Activated T-cell treated with anti-CD3 and anti-CD28 coated beads, Interleukin-2, amount 50 U/mL, for 72 hours (primary cell): ENCODE data around the gene UACA. TPM values are rescaled to one million over a fixed set of nuclear protein-coding genes. Genes with fewer than 3 reads are reported as not detected.
"Not testable (repeated sequence)": the region's sequence is repeated elsewhere in the genome, so short reads cannot be mapped to it uniquely, and the experiment has no call there.

ENCODE experiments used
- ATAC-seq, 2 donors: fragments of 150-1000 bp; cut with Tn5 transposase; replicated peaks in 1 of 2; 2 replicates each; pipeline ENCODE4 v1.10.0; 2021; ENCODE audit warnings: moderate library complexity in 2 of 2, mild to moderate bottlenecking in 1 of 2
- DNase-seq, 2 donors: peaks; one replicate each; pipeline ENCODE4 v3.0.0; 2021 to 2022; ENCODE audit warnings: mixed read lengths in 1 of 2
- H3K27ac Mint-ChIP-seq: one replicate; pipeline ENCODE4 v1.8.0; 2022; ENCODE audit warnings: mild to moderate bottlenecking, moderate library complexity, mixed read lengths
- H3K27me3 Mint-ChIP-seq: one replicate; pipeline ENCODE4 v1.8.0; 2022; ENCODE audit warnings: low read depth, mixed read lengths
- H3K36me3 Mint-ChIP-seq, 2 donors: one replicate each; pipeline ENCODE4 v1.8.0; 2022; ENCODE audit warnings: mixed read lengths in 2 of 2, mild to moderate bottlenecking in 1 of 2; ENCODE audit not compliant: insufficient read depth in 2 of 2
- H3K4me1 Mint-ChIP-seq: one replicate; pipeline ENCODE4 v1.8.0; 2022; ENCODE audit warnings: low read depth, mixed read lengths
- H3K4me3 Mint-ChIP-seq, 2 donors: one replicate each; pipeline ENCODE4 v1.8.0; 2022; ENCODE audit warnings: mild to moderate bottlenecking in 2 of 2, mixed read lengths in 2 of 2, moderate library complexity in 2 of 2
- H3K9me3 Mint-ChIP-seq, 2 donors: one replicate each; pipeline ENCODE4 v1.8.0; 2022; ENCODE audit warnings: mixed read lengths in 2 of 2
- total RNA-seq, 2 donors: library from RNA; stranded (reverse); gene quantifications; one replicate each; pipeline ENCODE4 v1.2.3, GENCODE V29; 2022

Gene UACA, protein sequence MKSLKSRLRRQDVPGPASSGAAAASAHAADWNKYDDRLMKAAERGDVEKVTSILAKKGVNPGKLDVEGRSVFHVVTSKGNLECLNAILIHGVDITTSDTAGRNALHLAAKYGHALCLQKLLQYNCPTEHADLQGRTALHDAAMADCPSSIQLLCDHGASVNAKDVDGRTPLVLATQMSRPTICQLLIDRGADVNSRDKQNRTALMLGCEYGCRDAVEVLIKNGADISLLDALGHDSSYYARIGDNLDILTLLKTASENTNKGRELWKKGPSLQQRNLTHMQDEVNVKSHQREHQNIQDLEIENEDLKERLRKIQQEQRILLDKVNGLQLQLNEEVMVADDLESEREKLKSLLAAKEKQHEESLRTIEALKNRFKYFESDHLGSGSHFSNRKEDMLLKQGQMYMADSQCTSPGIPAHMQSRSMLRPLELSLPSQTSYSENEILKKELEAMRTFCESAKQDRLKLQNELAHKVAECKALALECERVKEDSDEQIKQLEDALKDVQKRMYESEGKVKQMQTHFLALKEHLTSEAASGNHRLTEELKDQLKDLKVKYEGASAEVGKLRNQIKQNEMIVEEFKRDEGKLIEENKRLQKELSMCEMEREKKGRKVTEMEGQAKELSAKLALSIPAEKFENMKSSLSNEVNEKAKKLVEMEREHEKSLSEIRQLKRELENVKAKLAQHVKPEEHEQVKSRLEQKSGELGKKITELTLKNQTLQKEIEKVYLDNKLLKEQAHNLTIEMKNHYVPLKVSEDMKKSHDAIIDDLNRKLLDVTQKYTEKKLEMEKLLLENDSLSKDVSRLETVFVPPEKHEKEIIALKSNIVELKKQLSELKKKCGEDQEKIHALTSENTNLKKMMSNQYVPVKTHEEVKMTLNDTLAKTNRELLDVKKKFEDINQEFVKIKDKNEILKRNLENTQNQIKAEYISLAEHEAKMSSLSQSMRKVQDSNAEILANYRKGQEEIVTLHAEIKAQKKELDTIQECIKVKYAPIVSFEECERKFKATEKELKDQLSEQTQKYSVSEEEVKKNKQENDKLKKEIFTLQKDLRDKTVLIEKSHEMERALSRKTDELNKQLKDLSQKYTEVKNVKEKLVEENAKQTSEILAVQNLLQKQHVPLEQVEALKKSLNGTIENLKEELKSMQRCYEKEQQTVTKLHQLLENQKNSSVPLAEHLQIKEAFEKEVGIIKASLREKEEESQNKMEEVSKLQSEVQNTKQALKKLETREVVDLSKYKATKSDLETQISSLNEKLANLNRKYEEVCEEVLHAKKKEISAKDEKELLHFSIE (N-terminal part only)
- 1 to 10 TPM; 1.9 to 2.0 TPM for total RNA-seq

DNA sequence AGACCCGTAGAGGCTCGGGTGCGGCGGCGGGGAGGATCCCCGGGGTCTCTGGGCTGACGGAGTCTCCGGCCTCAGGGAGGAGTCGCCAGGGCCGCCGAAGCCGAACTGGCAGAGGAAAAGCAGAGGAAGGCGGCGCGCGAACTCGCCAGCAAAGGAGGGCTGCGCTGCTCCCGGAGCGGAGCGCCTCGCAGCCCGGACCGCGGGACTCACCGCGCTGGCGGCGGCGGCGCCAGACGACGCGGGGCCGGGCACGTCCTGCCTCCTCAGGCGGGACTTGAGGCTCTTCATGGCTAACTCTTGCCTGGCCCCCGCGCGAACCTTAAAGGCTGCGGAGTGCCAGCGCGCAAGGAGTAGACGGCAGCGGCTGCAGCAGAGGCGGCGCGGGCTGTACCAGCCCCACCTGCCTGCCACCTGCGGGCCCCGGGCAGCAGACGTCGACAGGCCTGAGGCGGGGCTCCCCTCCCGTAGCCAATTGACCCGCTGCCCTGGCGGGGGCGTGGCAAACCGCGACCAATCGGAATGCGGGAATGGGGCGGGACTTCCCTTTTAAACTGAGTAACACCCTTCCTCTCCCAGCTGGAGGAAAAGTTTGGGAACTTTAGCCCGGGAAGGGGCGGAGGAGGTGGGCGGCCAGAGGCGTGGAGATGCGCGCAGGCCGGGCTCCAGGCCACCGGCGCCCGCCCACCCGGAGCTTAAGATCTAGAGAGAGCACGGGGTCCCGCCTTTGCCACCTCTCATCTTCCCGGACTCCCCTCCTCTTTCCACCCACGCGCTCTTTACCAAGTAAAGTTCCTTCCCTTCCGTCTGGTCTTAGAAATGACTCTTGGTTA, at the start of gene UACA:
TSS of gene UACA (minus strand) at position 439 of the 830 bp plus-strand sequence. CDS start at position 288, 151 bp downstream.
- peak; percentile 85 to 87 for DNase-seq
- H3K27ac Mint-ChIP-seq, result no peak within 1 kb of the TSS
- H3K27me3 Mint-ChIP-seq, result peaks cover 55% of the 10 kb centered on the region
- peaks cover 0 to 2% of the 10 kb centered on the region in 2 donors for H3K36me3 Mint-ChIP-seq
- H3K4me1 Mint-ChIP-seq, result peaks cover 21% of the 10 kb centered on the region
- no peaks in the 10 kb centered on the region for H3K9me3 Mint-ChIP-seq
- H3K4me3 Mint-ChIP-seq, result peak within 1 kb of the TSS; percentile 94
- ATAC-seq, result peak; percentile 99 to 100

DNA sequence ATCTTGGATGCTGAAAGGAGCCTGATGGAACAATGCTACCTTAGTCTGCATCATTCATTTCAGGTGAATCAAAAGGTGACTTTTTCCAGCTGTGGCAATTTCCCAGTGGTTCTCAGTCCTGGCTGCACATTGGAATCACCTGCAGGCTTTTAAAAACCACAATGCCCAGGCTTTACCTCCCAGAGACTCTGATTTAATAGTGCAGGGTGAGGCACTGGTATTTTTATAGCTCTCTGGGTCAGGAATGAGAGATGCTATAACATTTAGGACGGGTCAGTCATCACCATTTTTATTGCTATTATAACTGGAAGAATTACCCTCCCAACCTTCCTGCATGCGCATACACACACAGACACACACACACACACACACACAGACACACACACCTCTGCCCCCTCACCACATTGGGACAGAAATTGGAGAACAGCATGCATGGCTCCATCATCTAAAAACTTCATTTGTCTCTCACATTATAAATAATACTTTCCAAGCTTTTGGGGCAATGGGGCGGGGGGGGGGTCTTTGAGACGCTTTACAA, 49.5 kb upstream of the UACA start:
- DNase-seq, result no peak
- H3K27ac Mint-ChIP-seq, result no peak overlapping the region

DNA sequence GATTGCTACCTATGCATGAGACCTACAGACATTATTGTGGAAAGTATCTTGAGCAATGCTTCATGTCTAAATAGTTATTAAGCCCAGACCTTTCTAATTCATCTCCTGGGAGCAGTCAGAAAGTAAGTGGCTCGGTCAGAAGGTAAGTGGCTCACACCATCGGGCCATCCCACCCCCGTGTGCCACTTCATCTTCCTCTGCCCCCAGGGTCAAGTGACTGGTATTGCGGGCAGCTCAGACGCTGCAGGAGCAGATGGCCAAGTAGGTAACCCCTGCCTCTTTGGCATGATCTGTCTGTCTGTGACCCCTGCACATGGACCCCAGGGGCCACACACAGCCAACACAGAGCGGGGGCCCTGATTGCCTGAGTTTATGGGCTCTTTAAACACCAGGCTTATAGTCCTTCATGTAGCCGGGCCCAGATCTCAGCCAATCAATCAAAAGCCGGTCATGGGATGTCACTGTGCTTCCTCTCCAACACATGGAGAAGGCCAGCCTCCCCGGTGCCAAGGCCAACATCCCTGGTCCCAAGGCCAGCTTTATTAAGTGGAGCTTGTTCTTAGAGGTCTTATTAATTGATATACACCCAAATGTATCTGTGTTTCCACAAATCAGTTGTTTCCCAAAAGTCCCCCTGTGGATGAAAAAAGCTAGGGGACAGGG, 47.7 kb upstream of the UACA start:
- DNase-seq, result no peak
- no peak overlapping the region for H3K4me3 Mint-ChIP-seq
- no peaks in the 10 kb centered on the region for H3K36me3 Mint-ChIP-seq
- ATAC-seq, result no peak
- H3K9me3 Mint-ChIP-seq, result no peaks in the 10 kb centered on the region
- H3K4me1 Mint-ChIP-seq, result peaks cover 5% of the 10 kb centered on the region
- H3K27ac Mint-ChIP-seq, result no peak overlapping the region
- H3K27me3 Mint-ChIP-seq, result no peaks in the 10 kb centered on the region

More for the DNA sequence above, 49.5 kb upstream of the UACA start:
- Mint-ChIP-seq H3K9me3 (no peaks in the 10 kb centered on the region), H3K4me1 (peaks cover 5% of the 10 kb centered on the region), H3K36me3 (no peaks in the 10 kb centered on the region), H3K4me3 (no peak overlapping the region), H3K27me3 (no peaks in the 10 kb centered on the region)
- ATAC-seq, result no peak

DNA sequence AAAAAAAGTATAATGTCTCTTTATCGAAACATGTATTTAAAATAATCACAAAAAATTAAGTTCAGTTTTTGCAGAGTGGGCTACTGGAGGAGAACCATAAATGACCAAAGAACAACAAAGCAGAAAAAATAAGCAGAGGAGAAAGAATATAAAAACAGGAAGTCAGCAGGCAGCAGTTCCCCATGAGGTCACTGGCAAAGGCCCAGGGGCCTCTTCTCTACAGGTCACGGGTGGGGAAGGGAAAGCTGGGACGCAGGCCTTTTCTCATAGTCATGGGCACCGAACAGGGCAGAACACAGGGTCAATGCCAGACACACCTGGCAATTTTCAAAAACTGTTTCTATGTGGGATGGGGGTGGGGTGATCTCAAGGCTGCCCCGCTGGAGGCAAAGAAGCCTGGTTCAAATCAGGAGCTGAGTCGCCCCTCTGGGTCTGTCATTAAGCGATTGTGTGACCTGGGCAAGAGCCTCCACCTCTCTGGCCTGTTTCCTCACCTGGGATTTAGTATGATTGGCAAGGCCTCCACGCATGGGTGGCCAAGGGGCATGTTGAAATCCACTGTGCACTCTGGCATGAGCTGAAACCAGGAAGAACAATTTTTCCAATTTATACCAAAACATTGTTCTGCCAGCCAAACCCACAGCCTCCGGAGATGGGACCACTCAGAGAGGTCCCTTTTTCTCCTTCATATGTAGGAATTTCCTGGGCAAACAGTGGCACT, 43.8 kb upstream of the UACA start:
- Mint-ChIP-seq H3K4me3 (no peak overlapping the region), H3K9me3 (no peaks in the 10 kb centered on the region), H3K27me3 (no peaks in the 10 kb centered on the region), H3K36me3 (no peaks in the 10 kb centered on the region), H3K27ac (no peak overlapping the region), H3K4me1 (peaks cover 3% of the 10 kb centered on the region)
- DNase-seq, result no peak
- no peak for ATAC-seq

DNA sequence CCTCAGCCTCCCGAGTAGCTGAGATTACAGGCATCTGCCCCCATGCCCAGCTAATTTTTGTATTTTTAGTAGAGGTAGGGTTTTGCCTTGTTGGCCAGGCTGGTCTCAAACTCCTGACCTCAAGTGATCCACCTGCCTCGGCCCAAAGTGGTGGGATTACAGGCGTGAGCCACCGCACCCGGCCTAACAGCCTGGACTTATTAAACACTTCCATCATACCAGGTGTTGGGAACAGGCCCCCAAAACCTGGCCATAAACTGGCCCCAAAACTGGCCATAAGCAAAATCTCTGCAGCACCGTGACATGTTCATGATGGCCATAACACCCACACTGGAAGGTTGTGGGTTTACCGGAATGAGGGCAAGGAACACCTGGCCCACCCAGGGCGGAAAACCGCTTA, 41.0 kb upstream of the UACA start:
- H3K4me3 Mint-ChIP-seq, H3K4me1 Mint-ChIP-seq, H3K36me3 Mint-ChIP-seq, H3K9me3 Mint-ChIP-seq, H3K27ac Mint-ChIP-seq, H3K27me3 Mint-ChIP-seq, DNase-seq, ATAC-seq: not testable (repeated sequence)

DNA sequence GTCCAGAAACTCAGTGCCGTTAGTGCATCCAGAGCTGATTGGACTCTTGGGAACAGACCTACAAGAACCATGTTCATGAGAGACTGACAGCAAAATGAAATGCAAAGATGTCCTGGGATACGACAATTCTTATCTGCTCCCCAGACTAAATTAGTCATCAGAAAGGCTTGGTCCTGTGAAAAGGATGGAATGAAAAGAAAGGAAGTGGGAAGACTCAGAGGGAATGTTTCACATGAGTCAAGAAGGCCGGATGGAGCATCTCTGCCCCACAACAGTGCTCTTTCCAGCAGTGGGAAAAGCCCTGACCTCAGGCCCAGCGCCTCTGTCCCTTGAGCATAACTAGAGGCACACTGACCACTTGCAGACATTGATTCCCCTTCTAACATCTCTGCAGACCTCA, 39.3 kb upstream of the UACA start:
- DNase-seq (no peak), ATAC-seq (no peak)
- Mint-ChIP-seq H3K4me1 (no peaks in the 10 kb centered on the region), H3K4me3 (no peak overlapping the region), H3K9me3 (no peaks in the 10 kb centered on the region), H3K36me3 (no peaks in the 10 kb centered on the region), H3K27ac (no peak overlapping the region), H3K27me3 (no peaks in the 10 kb centered on the region)

DNA sequence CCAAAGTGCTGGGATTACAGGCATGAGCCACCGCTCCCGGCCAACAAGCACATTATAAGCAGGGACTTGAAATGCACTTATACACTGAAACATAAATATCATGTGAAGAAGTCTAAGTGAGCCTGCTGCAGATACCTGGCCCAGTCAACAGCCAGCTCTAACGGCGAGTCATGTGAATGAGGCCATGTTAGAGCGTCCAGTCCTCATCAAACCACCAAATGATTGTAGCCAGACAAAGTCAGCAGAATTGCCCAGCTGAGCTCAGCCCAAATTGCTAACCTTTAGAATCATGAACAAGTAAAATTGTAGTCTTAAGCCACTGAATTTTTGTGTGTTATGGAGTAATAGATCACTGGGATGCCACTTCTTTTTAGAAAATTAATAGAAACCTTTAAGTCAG, 37.8 kb upstream of the UACA start:
- ATAC-seq (no peak), DNase-seq (no peak)
- Mint-ChIP-seq H3K4me3 (no peak overlapping the region), H3K27ac (no peak overlapping the region), H3K4me1 (no peaks in the 10 kb centered on the region), H3K9me3 (no peaks in the 10 kb centered on the region), H3K36me3 (no peaks in the 10 kb centered on the region), H3K27me3 (no peaks in the 10 kb centered on the region)

DNA sequence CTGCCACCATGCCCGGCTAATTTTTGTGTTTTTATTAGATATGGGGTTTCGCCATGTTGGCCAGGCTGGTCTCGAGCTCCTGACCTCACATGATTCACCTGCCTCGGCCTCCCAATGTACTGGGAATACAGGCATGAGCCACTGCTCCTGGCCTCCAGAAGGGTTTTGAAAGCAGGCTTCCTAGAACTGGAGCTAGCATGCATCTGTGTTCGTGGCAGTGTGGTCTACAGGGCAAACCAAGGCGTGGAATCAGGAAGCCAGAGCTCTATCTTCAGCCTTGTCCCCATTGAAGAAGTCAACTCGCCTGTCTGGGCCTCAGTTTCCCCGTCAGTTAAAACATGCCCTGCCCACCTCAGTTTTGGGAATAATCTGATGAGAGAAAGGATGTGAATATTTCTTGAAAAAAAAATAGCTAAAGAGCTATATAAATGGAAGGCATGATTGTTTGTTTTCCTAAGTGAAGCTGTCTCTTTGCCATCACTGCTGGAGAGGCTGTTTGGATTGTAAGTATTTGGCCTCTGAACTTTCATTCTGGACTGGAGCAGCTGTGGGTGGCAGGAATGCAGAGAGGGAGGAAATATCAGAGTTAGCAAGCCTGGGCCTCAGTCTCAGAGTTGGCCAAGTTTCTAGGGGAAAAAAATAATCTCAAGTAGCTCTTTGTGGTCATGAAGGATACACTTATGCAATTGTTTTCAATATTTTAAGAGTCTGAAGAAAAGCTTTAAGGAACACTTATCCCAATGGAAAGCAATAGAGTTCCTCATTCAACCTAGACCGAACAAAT, 36.5 kb upstream of the UACA start:
- H3K4me1 Mint-ChIP-seq, result no peaks in the 10 kb centered on the region
- no peak for ATAC-seq
- no peaks in the 10 kb centered on the region for H3K9me3 Mint-ChIP-seq
- no peak overlapping the region for H3K27ac Mint-ChIP-seq
- H3K4me3 Mint-ChIP-seq, result no peak overlapping the region
- no peaks in the 10 kb centered on the region for H3K27me3 Mint-ChIP-seq
- H3K36me3 Mint-ChIP-seq, result no peaks in the 10 kb centered on the region
- no peak for DNase-seq

DNA sequence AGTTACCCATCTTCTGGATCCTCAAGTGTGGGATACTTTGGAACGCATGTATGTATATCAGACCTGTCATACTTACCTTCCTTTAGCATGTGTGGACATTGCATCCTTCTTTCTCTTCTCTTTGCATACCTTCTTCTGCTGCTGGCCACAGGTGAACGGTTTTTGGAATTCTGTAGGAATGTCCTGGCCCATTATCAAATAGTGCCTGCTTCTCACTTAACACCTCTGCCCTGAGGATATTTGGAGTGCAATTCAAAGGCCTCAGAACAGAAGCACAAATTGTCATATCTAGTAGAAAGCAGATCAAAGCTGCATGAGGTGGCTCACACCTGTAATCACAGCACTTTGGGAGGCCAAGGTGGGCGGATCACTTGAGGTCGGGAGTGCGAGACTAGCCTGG, 34.1 kb upstream of the UACA start:
- no peak for ATAC-seq
- Mint-ChIP-seq H3K36me3 (no peaks in the 10 kb centered on the region), H3K4me3 (no peak overlapping the region), H3K9me3 (no peaks in the 10 kb centered on the region), H3K4me1 (no peaks in the 10 kb centered on the region), H3K27me3 (peaks cover 9% of the 10 kb centered on the region), H3K27ac (no peak overlapping the region)
- DNase-seq, result no peak

DNA sequence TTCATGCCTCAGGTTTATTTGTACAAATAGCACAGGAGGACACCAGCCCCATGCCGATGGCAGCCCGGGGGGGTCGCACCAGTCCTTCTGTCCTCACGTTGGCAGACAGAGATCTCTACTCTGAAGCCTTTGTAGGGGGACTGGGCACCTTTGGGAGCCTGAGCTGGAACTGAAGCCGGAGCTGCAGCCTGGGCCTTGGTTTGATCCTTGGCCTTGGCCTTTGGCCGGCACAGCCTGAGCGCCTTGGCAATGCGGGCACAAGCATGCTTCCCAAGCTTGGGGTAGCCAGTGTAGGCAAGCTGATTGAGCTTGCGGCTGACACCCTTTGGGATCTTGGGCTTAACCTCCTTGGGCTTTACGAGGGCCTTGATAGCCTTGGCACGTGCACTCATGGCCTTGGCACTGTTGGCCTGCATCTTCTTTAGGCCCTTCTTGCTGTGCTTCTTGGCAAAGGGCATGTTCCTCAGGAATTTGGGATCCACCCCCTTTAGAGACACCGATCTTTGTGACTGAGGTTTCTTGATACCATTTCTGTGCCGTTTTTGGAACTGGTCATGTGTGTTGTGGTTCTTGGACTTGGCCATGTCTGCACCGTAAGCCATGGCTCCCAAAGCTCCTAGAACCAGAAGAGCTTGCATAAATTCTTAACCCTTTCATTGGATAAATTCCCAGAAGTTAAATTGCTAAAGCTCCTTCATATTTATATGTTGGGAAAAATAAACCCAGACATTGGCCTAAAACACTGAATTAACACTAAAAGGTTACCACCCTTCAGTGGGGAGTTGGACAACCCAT, 33.4 kb upstream of the UACA start:
- no peak for ATAC-seq

More for the DNA sequence above, 33.4 kb upstream of the UACA start:
- Mint-ChIP-seq H3K36me3 (no peaks in the 10 kb centered on the region), H3K4me3 (no peak overlapping the region), H3K9me3 (no peaks in the 10 kb centered on the region), H3K27ac (no peak overlapping the region), H3K27me3 (peaks cover 16% of the 10 kb centered on the region), H3K4me1 (no peaks in the 10 kb centered on the region)
- DNase-seq, result no peak
